ENCODE results near the gene CARD19. TPM values are rescaled to one million over a fixed set of nuclear protein-coding genes. Genes with fewer than 3 reads are reported as not detected.

CARD19 gene
- total RNA-seq, 1 donor from 2014 or later: 41.6 TPM

DNA sequence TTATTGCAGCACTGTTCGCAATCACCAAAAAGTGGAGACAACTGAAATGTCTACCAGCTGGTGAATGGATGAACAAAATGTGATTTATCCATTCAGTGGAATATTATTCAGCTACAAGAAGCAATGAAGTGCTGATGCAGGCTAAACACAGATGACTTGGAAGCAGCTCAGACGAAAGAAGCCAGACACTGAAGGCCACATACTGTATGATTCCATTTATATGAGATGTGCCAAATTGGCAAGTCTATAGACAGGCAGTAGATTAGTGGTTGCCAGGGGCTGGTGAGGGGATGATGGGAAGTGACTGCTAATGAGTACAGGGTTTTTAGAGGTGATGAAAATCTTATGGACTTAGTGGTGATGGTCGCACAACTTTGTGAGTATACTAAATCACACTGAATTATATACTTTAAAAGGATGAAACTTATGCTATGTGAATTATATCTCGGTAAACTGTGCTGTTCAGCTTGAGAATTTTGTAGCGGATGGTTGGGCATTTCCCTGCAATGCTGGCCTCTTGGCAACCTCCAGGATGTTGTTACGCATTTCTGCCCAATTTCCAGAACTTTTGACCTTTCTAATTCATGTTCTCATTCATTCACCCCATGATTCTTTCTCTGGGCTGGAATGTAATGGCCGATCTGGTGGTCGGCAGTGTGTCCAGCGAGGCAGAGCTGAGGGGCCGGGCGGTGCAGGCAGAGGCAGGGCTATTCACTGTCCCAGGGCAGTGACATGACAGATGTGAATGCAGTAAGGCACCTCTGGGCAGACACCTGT, 66.0 kb downstream of the CARD19 start:
- peak; percentile 84 for DNase-seq

Other genes with a start within 250 kb of the CARD19 start
- gene ZNF484, start 218.2 kb upstream of the CARD19 start, total RNA-seq: 22.6 TPM
- 7.1 TPM for gene FGD3, start 148.7 kb upstream of the CARD19 start, total RNA-seq
- gene SUSD3, start 37.5 kb upstream of the CARD19 start, total RNA-seq: 3.7 TPM
- 17.7 TPM for gene NINJ1, start 38.0 kb downstream of the CARD19 start, total RNA-seq
- gene WNK2, start 87.9 kb downstream of the CARD19 start, total RNA-seq: 31.2 TPM

Data from tongue (tissue), 2 donors.